ENCODE results near the gene UBE2N.
"Not testable (repeated sequence)": the region's sequence is repeated elsewhere in the genome, so short reads cannot be mapped to it uniquely, and the experiment has no call there.

UBE2N gene

GRCh38 chr12:93378998-93379325 is 62.8 kb downstream of the UBE2N start:
- Histone ChIP-seq H3K9me3 (no peaks in the 10 kb centered on the region), H3K4me3 (ENCODE audit: low read depth, low read length) (peak overlapping the region; percentile 79), H3K27me3 (no peaks in the 10 kb centered on the region), H3K36me3 (no peaks in the 10 kb centered on the region; the same call in 1 of the 2 replicates), H3K4me1 (peaks cover 4% of the 10 kb centered on the region; the same call in 1 of the 2 replicates)
- TF ChIP-seq CTCF (IDR thresholded peaks at IDR 0.05; ENCODE audit: low read depth, low read length): no peak
- no peak for DNase-seq

- H3K36me3 ChIP-seq, H3K4me1 ChIP-seq, H3K27me3 ChIP-seq, H3K9me3 ChIP-seq: not testable (repeated sequence)
- peak; percentile 52 for DNase-seq
- peak overlapping the region; percentile 79 for H3K4me3 ChIP-seq (ENCODE audit: low read depth, low read length)
These were observed 63.4 kb downstream of the UBE2N start for GRCh38 chr12:93378196-93378997.

- H3K4me1 ChIP-seq: peaks cover 4% of the 10 kb centered on the region; the same call in 1 of the 2 replicates
- no peaks in the 10 kb centered on the region for H3K27me3 ChIP-seq
- peak within 1 kb of the TSS; percentile 79 for H3K4me3 ChIP-seq (ENCODE audit: low read depth, low read length)
- peak; percentile 99 for DNase-seq
- no peak for TF ChIP-seq CTCF (IDR thresholded peaks at IDR 0.05; ENCODE audit: low read depth, low read length)
- no peaks in the 10 kb centered on the region for H3K36me3 ChIP-seq
- no peaks in the 10 kb centered on the region for H3K9me3 ChIP-seq
These were observed 64.2 kb downstream of the UBE2N start, which contains the start of gene NUDT4 for GRCh38 chr12:93377252-93378195. NUDT4 (plus strand) TSS chr12:93377925; CDS start chr12:93378323, 398 bp downstream.

GRCh38 chr12:93376436-93377251 is 65.1 kb downstream of the UBE2N start:
- Histone ChIP-seq H3K36me3 (no peaks in the 10 kb centered on the region), H3K4me1 (peaks cover 4% of the 10 kb centered on the region; the same call in 1 of the 2 replicates), H3K27me3 (no peaks in the 10 kb centered on the region), H3K9me3 (no peaks in the 10 kb centered on the region), H3K4me3 (ENCODE audit: low read depth, low read length) (peak overlapping the region; percentile 73)
- TF ChIP-seq CTCF (IDR thresholded peaks at IDR 0.05; ENCODE audit: low read depth, low read length): no peak
- DNase-seq: peak; percentile 13

GRCh38 chr12:93375906-93376305 is 65.8 kb downstream of the UBE2N start:
- TF ChIP-seq CTCF (IDR thresholded peaks at IDR 0.05; ENCODE audit: low read depth, low read length): no peak
- Histone ChIP-seq H3K4me3 (ENCODE audit: low read depth, low read length) (no peak overlapping the region), H3K36me3 (no peaks in the 10 kb centered on the region), H3K27me3 (no peaks in the 10 kb centered on the region), H3K4me1 (peaks cover 4% of the 10 kb centered on the region; the same call in 1 of the 2 replicates), H3K9me3 (no peaks in the 10 kb centered on the region)
- no peak for DNase-seq

Data from BE2C (cell line).